Measurements from ENCODE around the gene CNOT1.

Gene CNOT1

GRCh38 chr16:58551496-58551895, 78.1 kb downstream of the CNOT1 start:
- Mint-ChIP-seq H3K36me3 (ENCODE audit: low read depth) (peaks cover 60% of the 10 kb centered on the region), H3K27ac (no peak overlapping the region), H3K4me3 (no peak overlapping the region), H3K27me3 (ENCODE audit: low read depth, poor library complexity) (no peaks in the 10 kb centered on the region), H3K4me1 (no peaks in the 10 kb centered on the region), H3K9me3 (no peaks in the 10 kb centered on the region)
- no peak for DNase-seq
- no peak for TF ChIP-seq CTCF (IDR thresholded peaks at IDR 0.05)

GRCh38 chr16:58548378-58548777, 81.2 kb downstream of the CNOT1 start:
- no peak for TF ChIP-seq CTCF (IDR thresholded peaks at IDR 0.05)
- Mint-ChIP-seq H3K9me3 (no peaks in the 10 kb centered on the region), H3K36me3 (ENCODE audit: low read depth) (peaks cover 68% of the 10 kb centered on the region), H3K27me3 (ENCODE audit: low read depth, poor library complexity) (no peaks in the 10 kb centered on the region), H3K4me3 (no peak overlapping the region), H3K27ac (peak overlapping the region; percentile 59), H3K4me1 (no peaks in the 10 kb centered on the region)
- DNase-seq, result no peak

GRCh38 chr16:58543685-58544084, 85.9 kb downstream of the CNOT1 start:
- Mint-ChIP-seq H3K27me3 (ENCODE audit: low read depth, poor library complexity) (no peaks in the 10 kb centered on the region), H3K4me1 (no peaks in the 10 kb centered on the region), H3K9me3 (no peaks in the 10 kb centered on the region), H3K36me3 (ENCODE audit: low read depth) (peaks cover 72% of the 10 kb centered on the region), H3K4me3 (no peak overlapping the region), H3K27ac (no peak overlapping the region)
- no peak for DNase-seq
- TF ChIP-seq CTCF (IDR thresholded peaks at IDR 0.05), result no peak

- no peak overlapping the region for H3K27ac Mint-ChIP-seq
- no peaks in the 10 kb centered on the region for H3K9me3 Mint-ChIP-seq
- H3K4me3 Mint-ChIP-seq, result no peak overlapping the region
- no peaks in the 10 kb centered on the region for H3K4me1 Mint-ChIP-seq
- H3K27me3 Mint-ChIP-seq (ENCODE audit: low read depth, poor library complexity), result no peaks in the 10 kb centered on the region
- peaks cover 83% of the 10 kb centered on the region for H3K36me3 Mint-ChIP-seq (ENCODE audit: low read depth)
- no peak for TF ChIP-seq CTCF (IDR thresholded peaks at IDR 0.05)
- DNase-seq, result no peak
Observed at GRCh38 chr16:58542291-58542690, 87.3 kb downstream of the CNOT1 start.

- Mint-ChIP-seq H3K4me3 (no peak overlapping the region), H3K27ac (no peak overlapping the region), H3K36me3 (ENCODE audit: low read depth) (peaks cover 83% of the 10 kb centered on the region), H3K9me3 (no peaks in the 10 kb centered on the region), H3K27me3 (ENCODE audit: low read depth, poor library complexity) (no peaks in the 10 kb centered on the region), H3K4me1 (no peaks in the 10 kb centered on the region)
- DNase-seq, result no peak
- TF ChIP-seq CTCF (IDR thresholded peaks at IDR 0.05), result no peak
Observed at GRCh38 chr16:58541711-58542110, 87.9 kb downstream of the CNOT1 start.

GRCh38 chr16:58537124-58537906, 92.3 kb downstream of the CNOT1 start:
- no peak overlapping the region for H3K27ac Mint-ChIP-seq
- no peaks in the 10 kb centered on the region for H3K27me3 Mint-ChIP-seq (ENCODE audit: low read depth, poor library complexity)
- no peak for DNase-seq
- H3K9me3 Mint-ChIP-seq, result no peaks in the 10 kb centered on the region
- no peak for TF ChIP-seq CTCF (IDR thresholded peaks at IDR 0.05)
- H3K4me1 Mint-ChIP-seq, result no peaks in the 10 kb centered on the region
- H3K4me3 Mint-ChIP-seq, result no peak overlapping the region
- peaks cover 84% of the 10 kb centered on the region for H3K36me3 Mint-ChIP-seq (ENCODE audit: low read depth)

Measured in nephron progenitor cell (in vitro differentiated cells).